Endothelial cell of umbilical vein (primary cell): ENCODE results near the gene DZIP1.

Experiments used
- CTCF ChIP-seq, 2 donors: IDR thresholded peaks; 1 replicate in 1 of 2; 2 replicates in 1 of 2; pipeline ENCODE4 v1.5.1; 2011; ENCODE audit warnings: low read length in 2 of 2, mild to moderate bottlenecking in 2 of 2, moderate library complexity in 2 of 2, control low read depth in 1 of 2, inconsistent platforms in 1 of 2, low read depth in 1 of 2; ENCODE audit not compliant: insufficient read depth in 1 of 2; ENCODE audit errors: extremely low read depth in 1 of 2
- EZH2 ChIP-seq: IDR thresholded peaks from 2 replicates; pipeline ENCODE4 v1.6.1; 2012; ENCODE audit warnings: borderline replicate concordance, low read depth, mild to moderate bottlenecking, moderate library complexity, low read length, inconsistent platforms; ENCODE audit not compliant: severe bottlenecking
- FOS ChIP-seq: IDR thresholded peaks from 2 replicates; pipeline ENCODE4 v1.6.1; 2011; ENCODE audit warnings: mild to moderate bottlenecking, low read length, moderate library complexity, borderline replicate concordance; ENCODE audit not compliant: insufficient read depth
- MAX ChIP-seq: IDR thresholded peaks from 2 replicates; pipeline ENCODE4 v1.6.1; 2011; ENCODE audit not compliant: insufficient read depth, insufficient read length
- POLR2A ChIP-seq: IDR thresholded peaks from 2 replicates; pipeline ENCODE4 v1.6.1; 2012; ENCODE audit warnings: low read depth, mild to moderate bottlenecking, control low read depth, low read length
- POLR2AphosphoS5 ChIP-seq: IDR thresholded peaks from 2 replicates; pipeline ENCODE4 v1.6.1; 2012; ENCODE audit warnings: low read depth, mild to moderate bottlenecking, control low read depth, low read length, moderate library complexity; ENCODE audit not compliant: insufficient read depth

GRCh38 chr13:95557013-95557412 lies 87.5 kb downstream of the DZIP1 start:
- TF ChIP-seq FOS (no peak), CTCF (IDR thresholded peaks at IDR 0.05; ENCODE audit: extremely low read depth in 1 of 2, insufficient read depth in 1 of 2, low read depth in 1 of 2, low read length in 2 of 2) (no peak), EZH2 (no peak), MAX (no peak), POLR2AphosphoS5 (no peak), POLR2A (no peak)
